ENCODE measurements around the gene TMEM178B.

The TMEM178B gene

DNA sequence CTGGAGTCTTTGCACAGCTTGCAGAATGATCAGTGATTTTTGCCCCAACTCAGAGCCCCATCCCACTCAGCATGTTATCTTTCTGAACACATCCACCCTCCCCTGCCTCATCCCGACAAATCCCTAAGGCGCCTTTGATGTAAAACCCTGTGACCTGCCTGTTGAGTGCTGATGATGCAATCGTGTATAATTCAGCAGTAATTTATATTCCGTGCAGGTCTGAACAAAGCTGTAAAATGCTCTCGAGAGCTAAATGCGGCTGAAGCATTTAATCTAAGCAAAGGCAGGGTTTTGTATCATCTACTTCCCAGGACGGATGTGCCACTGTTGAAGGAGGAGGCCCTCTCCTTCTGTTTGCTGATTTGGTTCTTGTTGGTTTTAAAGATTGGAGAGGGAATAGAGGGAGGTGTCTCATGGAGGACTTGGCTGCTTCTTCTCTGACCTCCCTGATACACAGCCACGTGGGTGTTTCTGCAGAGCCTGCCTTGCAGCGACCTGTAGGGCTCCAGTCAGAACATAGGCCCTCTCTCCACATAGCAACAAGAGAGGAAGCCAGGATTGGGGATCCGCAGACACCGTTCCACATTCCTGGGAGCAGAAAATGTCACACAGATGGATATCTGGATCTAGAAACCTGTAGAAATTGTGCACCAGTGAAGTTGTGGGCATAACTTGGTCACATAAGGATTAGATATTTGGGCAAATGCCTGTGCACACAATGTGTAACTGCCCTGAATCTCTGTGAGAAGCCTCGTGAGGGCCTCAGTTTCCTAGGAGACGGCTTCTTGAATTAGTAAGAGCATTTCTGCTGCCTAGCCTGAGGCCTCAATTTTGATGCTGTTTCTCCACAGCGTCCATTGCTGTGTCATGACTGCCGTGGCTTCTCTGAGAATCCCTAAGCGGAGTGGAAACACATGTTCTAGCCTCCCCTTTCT, 387.2 kb downstream of the TMEM178B start (continued):
- TF ChIP-seq, protein P1, sequence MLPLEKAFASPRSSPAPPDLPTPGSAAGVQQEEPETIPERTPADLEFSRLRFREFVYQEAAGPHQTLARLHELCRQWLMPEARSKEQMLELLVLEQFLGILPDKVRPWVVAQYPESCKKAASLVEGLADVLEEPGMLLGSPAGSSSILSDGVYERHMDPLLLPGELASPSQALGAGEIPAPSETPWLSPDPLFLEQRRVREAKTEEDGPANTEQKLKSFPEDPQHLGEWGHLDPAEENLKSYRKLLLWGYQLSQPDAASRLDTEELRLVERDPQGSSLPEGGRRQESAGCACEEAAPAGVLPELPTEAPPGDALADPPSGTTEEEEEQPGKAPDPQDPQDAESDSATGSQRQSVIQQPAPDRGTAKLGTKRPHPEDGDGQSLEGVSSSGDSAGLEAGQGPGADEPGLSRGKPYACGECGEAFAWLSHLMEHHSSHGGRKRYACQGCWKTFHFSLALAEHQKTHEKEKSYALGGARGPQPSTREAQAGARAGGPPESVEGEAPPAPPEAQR (tag by site-specific recombination; IDR thresholded peaks at IDR 0.05): no peak
- TF ChIP-seq, protein P2, sequence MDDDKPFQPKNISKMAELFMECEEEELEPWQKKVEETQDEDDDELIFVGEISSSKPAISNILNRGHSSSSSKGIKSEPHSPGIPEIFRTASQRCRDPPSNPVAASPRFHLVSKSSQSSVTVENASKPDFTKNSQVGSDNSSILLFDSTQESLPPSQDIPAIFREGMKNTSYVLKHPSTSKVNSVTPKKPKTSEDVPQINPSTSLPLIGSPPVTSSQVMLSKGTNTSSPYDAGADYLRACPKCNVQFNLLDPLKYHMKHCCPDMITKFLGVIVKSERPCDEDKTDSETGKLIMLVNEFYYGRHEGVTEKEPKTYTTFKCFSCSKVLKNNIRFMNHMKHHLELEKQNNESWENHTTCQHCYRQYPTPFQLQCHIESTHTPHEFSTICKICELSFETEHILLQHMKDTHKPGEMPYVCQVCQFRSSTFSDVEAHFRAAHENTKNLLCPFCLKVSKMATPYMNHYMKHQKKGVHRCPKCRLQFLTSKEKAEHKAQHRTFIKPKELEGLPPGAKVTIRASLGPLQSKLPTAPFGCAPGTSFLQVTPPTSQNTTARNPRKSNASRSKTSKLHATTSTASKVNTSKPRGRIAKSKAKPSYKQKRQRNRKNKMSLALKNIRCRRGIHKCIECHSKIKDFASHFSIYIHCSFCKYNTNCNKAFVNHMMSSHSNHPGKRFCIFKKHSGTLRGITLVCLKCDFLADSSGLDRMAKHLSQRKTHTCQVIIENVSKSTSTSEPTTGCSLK (tag by site-specific recombination; IDR thresholded peaks at IDR 0.05): no peak
- TF ChIP-seq ZBTB17 (tag by site-specific recombination; IDR thresholded peaks at IDR 0.05) (peak; percentile 67), ZNF600 (tag by site-specific recombination; IDR thresholded peaks at IDR 0.05) (peak; percentile 75), REPIN1 (tag by site-specific recombination; IDR thresholded peaks at IDR 0.05; ENCODE audit: low read depth) (no peak), ZNF843 (tag by site-specific recombination; IDR thresholded peaks at IDR 0.05) (peak; percentile 57), SP2 (tag by site-specific recombination; IDR thresholded peaks at IDR 0.05) (no peak), ZNF544 (tag by site-specific recombination; IDR thresholded peaks at IDR 0.05) (no peak), ZNF24 (tag by site-specific recombination; IDR thresholded peaks at IDR 0.05) (peak; percentile 14; the same call in 1 of the 2 replicates), ZNF366 (tag by site-specific recombination; conservative IDR thresholded peaks at IDR 0.05) (peak; percentile 74), ZNF610 (tag by site-specific recombination; IDR thresholded peaks at IDR 0.05; ENCODE audit: borderline replicate concordance) (no peak), PRDM2 (tag by site-specific recombination; IDR thresholded peaks at IDR 0.05; ENCODE audit: borderline replicate concordance) (no peak), ZSCAN30 (tag by site-specific recombination; IDR thresholded peaks at IDR 0.05) (peak; percentile 73; the same call in 1 of the 2 replicates), ZNF792 (tag by site-specific recombination; IDR thresholded peaks at IDR 0.05) (no peak), ZNF2 (tag by site-specific recombination; IDR thresholded peaks at IDR 0.05) (peak; percentile 93), OVOL3 (tag by site-specific recombination; IDR thresholded peaks at IDR 0.05) (no peak), ZNF776 (tag by site-specific recombination; IDR thresholded peaks at IDR 0.05; ENCODE audit: borderline replicate concordance) (no peak), OSR2 (tag by site-specific recombination; IDR thresholded peaks at IDR 0.05) (peak; percentile 95), ZBTB8A (tag by site-specific recombination; IDR thresholded peaks at IDR 0.05) (no peak), PRDM6 (tag by site-specific recombination; IDR thresholded peaks at IDR 0.05) (peak; percentile 65), ZNF423 (tag by site-specific recombination; IDR thresholded peaks at IDR 0.05) (no peak)
- TF ChIP-seq, protein P3, sequence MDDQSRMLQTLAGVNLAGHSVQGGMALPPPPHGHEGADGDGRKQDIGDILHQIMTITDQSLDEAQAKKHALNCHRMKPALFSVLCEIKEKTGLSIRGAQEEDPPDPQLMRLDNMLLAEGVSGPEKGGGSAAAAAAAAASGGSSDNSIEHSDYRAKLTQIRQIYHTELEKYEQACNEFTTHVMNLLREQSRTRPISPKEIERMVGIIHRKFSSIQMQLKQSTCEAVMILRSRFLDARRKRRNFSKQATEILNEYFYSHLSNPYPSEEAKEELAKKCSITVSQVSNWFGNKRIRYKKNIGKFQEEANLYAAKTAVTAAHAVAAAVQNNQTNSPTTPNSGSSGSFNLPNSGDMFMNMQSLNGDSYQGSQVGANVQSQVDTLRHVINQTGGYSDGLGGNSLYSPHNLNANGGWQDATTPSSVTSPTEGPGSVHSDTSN (CRISPR knock-in tag; IDR thresholded peaks at IDR 0.05): no peak
- TF ChIP-seq, protein P4, sequence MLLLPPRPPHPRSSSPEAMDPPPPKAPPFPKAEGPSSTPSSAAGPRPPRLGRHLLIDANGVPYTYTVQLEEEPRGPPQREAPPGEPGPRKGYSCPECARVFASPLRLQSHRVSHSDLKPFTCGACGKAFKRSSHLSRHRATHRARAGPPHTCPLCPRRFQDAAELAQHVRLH (tag by site-specific recombination; IDR thresholded peaks at IDR 0.05): peak; percentile 60; the same call in 1 of the 2 replicates
- TF ChIP-seq, protein P5, sequence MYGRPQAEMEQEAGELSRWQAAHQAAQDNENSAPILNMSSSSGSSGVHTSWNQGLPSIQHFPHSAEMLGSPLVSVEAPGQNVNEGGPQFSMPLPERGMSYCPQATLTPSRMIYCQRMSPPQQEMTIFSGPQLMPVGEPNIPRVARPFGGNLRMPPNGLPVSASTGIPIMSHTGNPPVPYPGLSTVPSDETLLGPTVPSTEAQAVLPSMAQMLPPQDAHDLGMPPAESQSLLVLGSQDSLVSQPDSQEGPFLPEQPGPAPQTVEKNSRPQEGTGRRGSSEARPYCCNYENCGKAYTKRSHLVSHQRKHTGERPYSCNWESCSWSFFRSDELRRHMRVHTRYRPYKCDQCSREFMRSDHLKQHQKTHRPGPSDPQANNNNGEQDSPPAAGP (tag by site-specific recombination; IDR thresholded peaks at IDR 0.05): peak; percentile 62
